RWPE2 (cell line): ENCODE data around the gene SLFN12L.
A peak's percentile ranks its signal among the peaks of the same experiment; 100 is the strongest.

Experiments
- ATAC-seq: fragments of 200-7000 bp; cut with Tn5 transposase; 3 replicates; pipeline ENCODE4 v1.9.1; 2021; ENCODE audit warnings: low read depth
- DNase-seq: peaks from one replicate; pipeline ENCODE4 v3.0.0-alpha.2; 2020; ENCODE audit warnings: low spot score
- H3K27ac ChIP-seq: fragments of 450-650 bp; 2 replicates; pipeline ENCODE4 v1.5.1; 2017; ENCODE audit warnings: mild to moderate bottlenecking; ENCODE audit not compliant: poor library complexity, severe bottlenecking
- H3K27me3 ChIP-seq: fragments of 250-450 bp; sonication (Bioruptor Pico); 2 replicates; pipeline ENCODE4 v1.5.1; 2021; ENCODE audit warnings: mild to moderate bottlenecking, moderate library complexity; ENCODE audit not compliant: insufficient read depth, poor library complexity, severe bottlenecking
- H3K36me3 ChIP-seq: fragments of 250-450 bp; sonication (Bioruptor Pico); 2 replicates; pipeline ENCODE4 v1.5.1; 2020; ENCODE audit warnings: low read depth, mild to moderate bottlenecking, moderate library complexity
- H3K4me1 ChIP-seq: fragments of 250-450 bp; sonication (Bioruptor Pico); 2 replicates; pipeline ENCODE4 v1.5.1; 2021; ENCODE audit warnings: mild to moderate bottlenecking, moderate library complexity; ENCODE audit not compliant: insufficient read depth, poor library complexity, severe bottlenecking
- H3K4me3 ChIP-seq: fragments of 250-450 bp; sonication (Bioruptor Pico); 2 replicates; pipeline ENCODE4 v1.5.1; 2021; ENCODE audit warnings: mild to moderate bottlenecking, moderate library complexity; ENCODE audit not compliant: severe bottlenecking
- H3K9me3 ChIP-seq: fragments of 250-450 bp; sonication (Bioruptor Pico); 2 replicates; pipeline ENCODE4 v1.5.1; 2021; ENCODE audit warnings: mild to moderate bottlenecking, moderate library complexity; ENCODE audit not compliant: severe bottlenecking
- TF ChIP-seq, protein P1 (sequence below): fragments of 450-650 bp; IDR thresholded peaks from one replicate; pipeline ENCODE4 v1.5.1; 2017; ENCODE audit warnings: mild to moderate bottlenecking, moderate library complexity; ENCODE audit not compliant: poor library complexity, severe bottlenecking

SLFN12L gene

GRCh38 chr17:35448214-35448898 lies 89.1 kb downstream of the SLFN12L start, which contains the start of gene SLFN13:
Gene SLFN13 (minus strand): TSS chr17:35448766. CDS start chr17:35445680, 3,086 bp downstream.
- H3K4me1 ChIP-seq, result no peaks in the 10 kb centered on the region
- H3K4me3 ChIP-seq, result peak within 1 kb of the TSS; percentile 40
- H3K36me3 ChIP-seq, result no peaks in the 10 kb centered on the region
- DNase-seq (peak; percentile 65), ATAC-seq (peak; percentile 92)
- H3K9me3 ChIP-seq, result no peaks in the 10 kb centered on the region
- H3K27ac ChIP-seq, result no peak within 1 kb of the TSS
- TF ChIP-seq, protein P1, sequence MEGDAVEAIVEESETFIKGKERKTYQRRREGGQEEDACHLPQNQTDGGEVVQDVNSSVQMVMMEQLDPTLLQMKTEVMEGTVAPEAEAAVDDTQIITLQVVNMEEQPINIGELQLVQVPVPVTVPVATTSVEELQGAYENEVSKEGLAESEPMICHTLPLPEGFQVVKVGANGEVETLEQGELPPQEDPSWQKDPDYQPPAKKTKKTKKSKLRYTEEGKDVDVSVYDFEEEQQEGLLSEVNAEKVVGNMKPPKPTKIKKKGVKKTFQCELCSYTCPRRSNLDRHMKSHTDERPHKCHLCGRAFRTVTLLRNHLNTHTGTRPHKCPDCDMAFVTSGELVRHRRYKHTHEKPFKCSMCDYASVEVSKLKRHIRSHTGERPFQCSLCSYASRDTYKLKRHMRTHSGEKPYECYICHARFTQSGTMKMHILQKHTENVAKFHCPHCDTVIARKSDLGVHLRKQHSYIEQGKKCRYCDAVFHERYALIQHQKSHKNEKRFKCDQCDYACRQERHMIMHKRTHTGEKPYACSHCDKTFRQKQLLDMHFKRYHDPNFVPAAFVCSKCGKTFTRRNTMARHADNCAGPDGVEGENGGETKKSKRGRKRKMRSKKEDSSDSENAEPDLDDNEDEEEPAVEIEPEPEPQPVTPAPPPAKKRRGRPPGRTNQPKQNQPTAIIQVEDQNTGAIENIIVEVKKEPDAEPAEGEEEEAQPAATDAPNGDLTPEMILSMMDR, result no peak
- H3K27me3 ChIP-seq, result peaks cover 48% of the 10 kb centered on the region

DNA sequence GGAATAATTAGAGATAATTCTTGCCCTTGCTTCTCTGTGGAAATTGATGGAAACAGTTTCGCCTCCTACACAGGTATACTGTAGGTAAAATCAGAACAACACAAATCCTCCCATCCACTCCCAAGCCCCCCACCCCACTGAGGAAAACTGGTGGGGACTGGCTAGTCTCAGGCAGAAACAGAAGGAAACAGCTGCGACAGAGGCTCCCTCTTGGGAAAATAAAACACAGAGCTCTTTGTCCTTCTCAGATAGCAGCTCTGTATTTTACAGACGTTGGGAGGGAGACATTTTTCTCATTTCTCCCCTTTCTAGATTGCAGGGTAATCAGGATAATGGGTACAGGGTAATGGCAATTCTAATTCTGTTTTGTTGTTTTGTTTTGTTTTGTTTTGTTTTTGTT lies 90.0 kb downstream of the SLFN12L start:
- Histone ChIP-seq H3K27ac (no peak overlapping the region), H3K9me3 (no peaks in the 10 kb centered on the region), H3K36me3 (no peaks in the 10 kb centered on the region), H3K4me1 (no peaks in the 10 kb centered on the region), H3K27me3 (peaks cover 44% of the 10 kb centered on the region), H3K4me3 (peak overlapping the region; percentile 40)
- ATAC-seq (no peak), DNase-seq (no peak)
- TF ChIP-seq, protein P1, result no peak

DNA sequence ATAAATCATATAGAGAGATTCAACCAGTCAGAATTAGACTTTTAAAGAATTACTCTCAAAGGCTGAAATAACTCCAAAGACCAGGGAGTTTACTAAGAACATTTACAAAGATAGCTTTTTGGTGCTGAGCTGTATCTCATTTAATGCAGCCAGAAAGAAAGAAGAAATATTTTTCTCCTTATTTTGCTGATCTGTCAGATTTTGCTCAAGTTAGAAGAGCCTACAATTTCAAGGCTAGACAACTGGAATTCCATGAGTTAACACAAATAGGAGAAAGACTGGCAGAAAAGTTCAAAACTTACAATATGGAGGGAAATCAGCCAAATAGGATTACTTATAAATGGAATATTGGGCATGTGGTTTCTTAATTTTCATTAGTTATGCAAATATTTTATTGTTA lies 99.0 kb downstream of the SLFN12L start:
- no peaks in the 10 kb centered on the region for H3K36me3 ChIP-seq
- H3K27ac ChIP-seq, result no peak overlapping the region
- H3K4me1 ChIP-seq, result peaks cover 4% of the 10 kb centered on the region
- H3K9me3 ChIP-seq, result no peaks in the 10 kb centered on the region
- no peak overlapping the region for H3K4me3 ChIP-seq
- ATAC-seq (no peak), DNase-seq (no peak)
- TF ChIP-seq, protein P1, result no peak
- no peaks in the 10 kb centered on the region for H3K27me3 ChIP-seq

DNA sequence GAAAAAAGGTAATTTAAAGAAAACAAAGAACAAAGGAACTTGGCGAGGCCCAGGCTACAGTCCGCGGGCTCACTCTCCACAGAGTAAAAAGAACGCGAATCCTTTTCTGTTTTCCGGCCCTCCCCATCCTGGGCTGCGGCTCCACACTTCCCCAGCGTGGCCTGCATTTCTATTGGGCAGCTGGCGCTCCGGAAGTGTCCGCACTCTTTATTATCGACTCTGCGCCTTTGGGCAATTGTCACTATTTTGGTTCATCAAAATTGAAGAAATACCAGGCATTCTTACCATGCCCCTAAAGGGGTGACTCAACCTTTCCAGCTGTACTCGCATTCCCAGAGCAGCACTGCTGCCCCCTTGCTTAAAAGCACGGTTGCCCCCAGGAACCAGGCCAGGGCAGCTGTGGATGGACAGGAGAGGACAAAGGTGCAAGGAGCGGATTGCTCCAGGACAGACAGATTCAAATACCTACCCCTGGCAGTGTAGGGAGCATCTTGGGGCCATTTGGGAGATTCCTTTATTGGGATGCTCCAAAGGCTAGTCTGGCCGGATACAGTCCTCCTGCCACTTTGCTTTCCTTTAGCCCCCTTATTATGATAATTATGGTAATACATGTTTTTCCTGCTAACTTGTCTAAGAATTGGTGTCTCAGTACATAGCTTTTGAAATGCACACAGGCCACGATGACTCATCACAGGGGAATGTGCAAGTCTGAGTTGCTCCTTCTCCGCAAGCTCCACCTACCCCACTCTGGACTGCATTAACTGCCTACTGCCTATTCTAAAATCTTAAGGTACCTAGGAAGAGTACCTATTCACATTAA lies 104.2 kb downstream of the SLFN12L start:
- Histone ChIP-seq H3K4me1 (peaks cover 10% of the 10 kb centered on the region), H3K36me3 (no peaks in the 10 kb centered on the region), H3K27me3 (no peaks in the 10 kb centered on the region), H3K4me3 (no peak overlapping the region), H3K9me3 (no peaks in the 10 kb centered on the region), H3K27ac (peak overlapping the region; percentile 31)
- TF ChIP-seq, protein P1, result no peak
- peak; percentile 93 for DNase-seq
- peak; percentile 100 for ATAC-seq
